Esophagus muscularis mucosa (tissue), 4 donors: ENCODE results near the gene CREB3L4. TPM values are rescaled to one million over a fixed set of nuclear protein-coding genes. Genes with fewer than 3 reads are reported as not detected.
A peak's percentile ranks its signal among the peaks of the same experiment; 100 is the strongest.

Experiments used
- DNase-seq: peaks from one replicate; pipeline ENCODE4 v3.0.0-alpha.2; 2017; ENCODE audit errors: extremely low spot score
- H3K27ac ChIP-seq, 4 donors: fragments of 200-600 bp; sonication (generic); replicated peaks in 1 of 4; 1 replicate in 3 of 4; 2 replicates in 1 of 4; pipeline ENCODE4 v1.5.1; 2016 to 2019; ENCODE audit warnings: mild to moderate bottlenecking in 1 of 4
- H3K27me3 ChIP-seq, 4 donors: fragments of 200-600 bp; sonication (generic); one replicate each; pipeline versions ENCODE4 v1.5.1 to v1.6.0; 2016 to 2019
- H3K36me3 ChIP-seq, 4 donors: fragments of 200-600 bp; sonication (generic); one replicate each; pipeline ENCODE4 v1.5.1; 2016 to 2019
- H3K4me1 ChIP-seq, 4 donors: fragments of 200-600 bp; sonication (generic); one replicate each; pipeline ENCODE4 v1.5.1; 2016 to 2019
- H3K4me3 ChIP-seq, 4 donors: fragments of 200-600 bp; sonication (generic); 1 replicate in 2 of 4; 2 replicates in 2 of 4; pipeline ENCODE4 v1.5.1; 2016 to 2019; ENCODE audit warnings: mild to moderate bottlenecking in 4 of 4, moderate library complexity in 1 of 4
- H3K9me3 ChIP-seq, 4 donors: fragments of 200-600 bp; sonication (generic); 1 replicate in 3 of 4; 2 replicates in 1 of 4; pipeline ENCODE4 v1.5.1; 2016 to 2019
- EP300 ChIP-seq: sonication (generic); formaldehyde crosslinking; IDR thresholded peaks from one replicate; pipeline ENCODE4 v1.6.1; 2017; ENCODE audit warnings: antibody characterized with exemption
- POLR2A ChIP-seq: fragments of 450-650 bp; IDR thresholded peaks from one replicate; pipeline ENCODE4 v1.6.1; 2017; ENCODE audit warnings: antibody characterized with exemption, moderate library complexity, mild to moderate bottlenecking, low read depth
- POLR2AphosphoS5 ChIP-seq, 2 donors: sonication (generic); formaldehyde crosslinking; IDR thresholded peaks; one replicate each; pipeline ENCODE4 v1.6.1; 2017; ENCODE audit warnings: antibody characterized with exemption in 2 of 2
- WGBS: methylation state at CpG from one replicate; pipeline ENCODE4 v1.1.5; 2018; 5-methylcytosine and 5-hydroxymethylcytosine counted together
- intact Hi-C: fragments of 100-400 bp; cut with DNase I; formaldehyde crosslinking; loops from one replicate; pipeline ENCODE4 v1.15.1; 2023
- total RNA-seq, 4 donors: library from RNA; depleted of rRNA; stranded (reverse); fragments of >200 nt; gene quantifications; one replicate each; pipeline versions ENCODE4 v1.1.0 to v1.2.1, GENCODE V29; 2016
- TF ChIP-seq, protein P1 (sequence below), 3 experiments: fragments of 200-600 bp in 2 of 3; fragments of 450-650 bp in 1 of 3; sonication (generic) in 2 of 3; IDR thresholded peaks; one replicate each; pipeline ENCODE4 v1.5.1; 2017 to 2019; ENCODE audit warnings: antibody characterized with exemption in 3 of 3, mild to moderate bottlenecking in 2 of 3, moderate library complexity in 1 of 3

The CREB3L4 gene
- total RNA-seq, 4 donors from 2014 or later = 2.9 to 7.6 (median 6.8) TPM

- Histone ChIP-seq H3K27me3 (no peaks in the 10 kb centered on the region), H3K36me3 (peaks cover 5 to 37% (median 35%) of the 10 kb centered on the region in 4 donors), H3K27ac (peak within 1 kb of the TSS; percentile 91 to 96 (median 95)), H3K4me3 (peak within 1 kb of the TSS; percentile 80 to 95 (median 91)), H3K4me1 (peaks cover 56 to 84% (median 71%) of the 10 kb centered on the region in 4 donors), H3K9me3 (no peaks in the 10 kb centered on the region)
- TF ChIP-seq, protein P1, sequence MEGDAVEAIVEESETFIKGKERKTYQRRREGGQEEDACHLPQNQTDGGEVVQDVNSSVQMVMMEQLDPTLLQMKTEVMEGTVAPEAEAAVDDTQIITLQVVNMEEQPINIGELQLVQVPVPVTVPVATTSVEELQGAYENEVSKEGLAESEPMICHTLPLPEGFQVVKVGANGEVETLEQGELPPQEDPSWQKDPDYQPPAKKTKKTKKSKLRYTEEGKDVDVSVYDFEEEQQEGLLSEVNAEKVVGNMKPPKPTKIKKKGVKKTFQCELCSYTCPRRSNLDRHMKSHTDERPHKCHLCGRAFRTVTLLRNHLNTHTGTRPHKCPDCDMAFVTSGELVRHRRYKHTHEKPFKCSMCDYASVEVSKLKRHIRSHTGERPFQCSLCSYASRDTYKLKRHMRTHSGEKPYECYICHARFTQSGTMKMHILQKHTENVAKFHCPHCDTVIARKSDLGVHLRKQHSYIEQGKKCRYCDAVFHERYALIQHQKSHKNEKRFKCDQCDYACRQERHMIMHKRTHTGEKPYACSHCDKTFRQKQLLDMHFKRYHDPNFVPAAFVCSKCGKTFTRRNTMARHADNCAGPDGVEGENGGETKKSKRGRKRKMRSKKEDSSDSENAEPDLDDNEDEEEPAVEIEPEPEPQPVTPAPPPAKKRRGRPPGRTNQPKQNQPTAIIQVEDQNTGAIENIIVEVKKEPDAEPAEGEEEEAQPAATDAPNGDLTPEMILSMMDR (IDR thresholded peaks at IDR 0.05) = no peak
- TF ChIP-seq POLR2AphosphoS5 (IDR thresholded peaks at IDR 0.05) = peak; percentile 89 to 92
- TF ChIP-seq POLR2A = peak; percentile 53
- no peak for TF ChIP-seq EP300
- intact Hi-C loops = no loop called here
- under 1% methylated on average over 49 of the region's 75 CpGs for WGBS
- peak; percentile 100 for DNase-seq
These were observed 9.4 kb upstream of the CREB3L4 start, which contains the start of gene CRTC2 for GRCh38 chr1:153958111-153958960. TSS of gene CRTC2 (minus strand) at chr1:153958612. CDS start at chr1:153958497, 115 bp downstream.

GRCh38 chr1:153958961-153959260 is 8.8 kb upstream of the CREB3L4 start:
- peak overlapping the region; percentile 91 to 96 (median 95) for H3K27ac ChIP-seq

GRCh38 chr1:153959454-153959853 is 8.2 kb upstream of the CREB3L4 start:
- WGBS = 65% methylated on average over 3 of the region's 3 CpGs
- Histone ChIP-seq H3K36me3 (peaks cover 0 to 27% (median 23%) of the 10 kb centered on the region in 4 donors), H3K4me3 (no peak overlapping the region), H3K27me3 (no peaks in the 10 kb centered on the region), H3K4me1 (peaks cover 61 to 80% (median 73%) of the 10 kb centered on the region in 4 donors), H3K9me3 (no peaks in the 10 kb centered on the region), H3K27ac (peak overlapping the region; percentile 91 to 96 (median 95))
- TF ChIP-seq POLR2AphosphoS5 (IDR thresholded peaks at IDR 0.05) (no peak), POLR2A (no peak), EP300 (no peak)
- TF ChIP-seq, protein P1 (IDR thresholded peaks at IDR 0.05) = no peak
- no peak for DNase-seq
- intact Hi-C loops = no loop called here

More at GRCh38 chr1:153958961-153959260, 8.8 kb upstream of the CREB3L4 start:
- H3K9me3 ChIP-seq = no peaks in the 10 kb centered on the region
- DNase-seq = no peak
- H3K27me3 ChIP-seq = no peaks in the 10 kb centered on the region
- intact Hi-C loops = no loop called here
- peaks cover 4 to 31% (median 29%) of the 10 kb centered on the region in 4 donors for H3K36me3 ChIP-seq
- H3K4me1 ChIP-seq = peaks cover 56 to 80% (median 70%) of the 10 kb centered on the region in 4 donors
- 15% methylated on average over 4 of the region's 4 CpGs for WGBS
- TF ChIP-seq EP300 = no peak
- no peak for TF ChIP-seq POLR2A
- peak overlapping the region; percentile 80 to 95 (median 91) for H3K4me3 ChIP-seq

DNA sequence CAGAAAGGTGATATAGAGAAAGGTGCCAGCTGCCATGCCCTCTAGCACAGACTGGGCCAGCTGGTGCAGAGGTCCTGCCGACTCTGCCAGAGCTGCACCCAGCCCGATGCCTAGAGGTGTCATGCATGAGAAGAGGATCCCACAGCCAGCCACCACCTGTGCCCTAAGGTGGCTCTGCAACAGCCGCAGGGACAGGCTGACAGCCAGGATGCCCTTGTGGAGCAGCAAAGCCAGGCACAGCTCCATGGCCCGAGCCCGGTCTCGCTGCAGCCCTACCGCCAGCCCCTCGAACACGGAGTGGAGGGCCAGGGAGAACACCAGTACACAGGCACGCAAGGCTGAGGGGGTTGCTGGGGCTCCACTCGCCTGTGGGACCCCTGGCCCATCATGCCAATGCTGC is 7.5 kb upstream of the CREB3L4 start:
- Histone ChIP-seq H3K9me3 (no peaks in the 10 kb centered on the region), H3K27me3 (no peaks in the 10 kb centered on the region), H3K4me1 (peaks cover 65 to 78% (median 72%) of the 10 kb centered on the region in 4 donors), H3K36me3 (peaks cover 0 to 21% (median 19%) of the 10 kb centered on the region in 4 donors), H3K27ac (peak overlapping the region; percentile 91 to 96 (median 95)), H3K4me3 (no peak overlapping the region)
- DNase-seq = no peak
- whole genome bisulfite sequencing = 89% methylated on average over 4 of the region's 11 CpGs
- intact Hi-C loops = no loop called here
- TF ChIP-seq EP300 = no peak
- no peak for TF ChIP-seq POLR2A
- TF ChIP-seq, protein P1 (IDR thresholded peaks at IDR 0.05) = no peak

GRCh38 chr1:153961421-153961820 is 6.3 kb upstream of the CREB3L4 start:
- Histone ChIP-seq H3K4me3 (peak overlapping the region in 1 of 4 donors; percentile 92), H3K27ac (peak overlapping the region; percentile 94 to 96 (median 95)), H3K36me3 (peaks cover 0 to 21% (median 19%) of the 10 kb centered on the region in 4 donors), H3K4me1 (peaks cover 61 to 78% (median 71%) of the 10 kb centered on the region in 4 donors), H3K9me3 (no peaks in the 10 kb centered on the region), H3K27me3 (no peaks in the 10 kb centered on the region)
- intact Hi-C loops = no loop called here
- TF ChIP-seq EP300 (no peak), POLR2AphosphoS5 (IDR thresholded peaks at IDR 0.05) (no peak), POLR2A (no peak)
- TF ChIP-seq, protein P1 (IDR thresholded peaks at IDR 0.05) = no peak
- 87% methylated on average over 4 of the region's 4 CpGs for WGBS
- no peak for DNase-seq
